GM19328 (cell line): Measurements from ENCODE around the gene HPSE2.

Experiments
- ATAC-seq: cut with Tn5 transposase; IDR thresholded peaks from one replicate; pipeline ENCODE4 v1.9.1; 2021; ENCODE audit warnings: mild to moderate bottlenecking, moderate library complexity; ENCODE audit not compliant: unreplicated experiment

Gene HPSE2

DNA sequence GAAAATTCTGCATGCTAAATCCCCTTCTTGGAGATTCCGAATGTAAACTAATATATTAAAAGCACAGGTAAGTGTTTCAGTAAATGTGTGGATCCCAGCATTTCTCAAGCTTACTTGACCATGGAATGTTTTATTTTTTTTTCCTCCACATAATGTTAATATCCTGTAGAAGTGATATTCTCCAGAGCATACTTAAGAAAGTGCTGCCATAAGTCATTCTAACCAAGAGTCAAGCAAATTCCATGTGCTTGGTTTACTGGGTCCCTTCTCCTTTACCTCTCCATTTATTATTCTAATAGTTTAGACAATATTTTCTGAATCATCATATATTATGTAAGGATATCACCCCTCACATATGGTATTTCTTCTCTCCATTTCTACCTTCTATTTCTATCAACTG, 522.1 kb downstream of the HPSE2 start:
- no peak for ATAC-seq

DNA sequence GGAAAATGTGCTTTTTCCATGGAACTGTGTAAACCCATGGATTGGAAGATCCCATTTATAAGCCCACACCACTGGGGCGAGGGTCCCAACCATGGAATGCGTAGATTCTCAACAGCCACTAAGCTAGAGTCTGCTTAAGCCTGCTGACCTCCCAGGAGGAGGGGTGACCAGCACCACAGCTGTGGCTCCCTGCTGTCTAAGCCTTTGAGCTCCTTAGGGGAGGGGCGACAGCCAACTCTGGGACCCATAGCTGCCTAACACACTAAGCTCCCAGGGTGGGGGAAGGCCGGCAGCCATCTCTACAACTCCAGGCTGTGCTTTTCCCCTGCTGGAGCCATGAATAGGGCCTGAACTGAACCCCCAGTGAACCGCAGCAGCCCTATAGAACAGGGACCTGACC, 539.1 kb downstream of the HPSE2 start:
- no peak for ATAC-seq

DNA sequence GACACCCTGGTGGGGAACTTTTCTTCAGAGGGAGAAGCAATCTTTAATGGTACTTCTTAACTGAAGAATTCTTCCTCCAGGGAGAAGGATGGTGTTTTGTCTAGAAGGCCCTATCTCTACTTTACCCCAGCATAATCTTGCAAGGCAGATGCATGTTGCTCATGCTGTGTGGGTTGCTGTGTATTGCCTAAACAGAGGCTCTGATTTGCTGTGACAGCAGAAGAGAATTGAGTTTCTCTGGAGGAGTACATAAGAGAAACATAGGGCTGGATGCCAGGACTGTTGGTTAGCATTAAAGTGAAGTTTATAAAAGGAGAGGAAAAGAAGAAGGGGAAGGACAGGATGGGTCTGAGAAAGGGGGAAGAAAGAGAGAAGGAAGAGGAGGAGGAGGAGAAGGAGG, 540.8 kb downstream of the HPSE2 start:
- ATAC-seq, result no peak

DNA sequence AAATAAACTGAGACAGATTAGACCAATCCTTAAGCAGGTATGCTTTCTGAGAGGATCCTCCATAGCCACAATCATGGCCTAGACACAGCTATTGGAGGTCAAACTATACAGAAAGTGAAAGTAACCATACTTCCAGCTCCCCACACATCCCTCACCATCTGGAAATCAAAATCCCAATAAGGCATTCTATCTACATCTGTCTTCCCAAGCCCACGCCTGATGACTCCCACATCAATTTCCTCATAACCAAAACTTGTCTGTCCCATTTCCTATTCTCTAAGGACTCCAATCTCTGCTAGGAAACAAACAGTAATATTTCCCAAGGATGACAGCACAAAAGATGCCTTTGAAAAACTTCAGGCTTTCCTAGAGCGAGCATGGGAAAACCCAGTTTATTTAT, 541.6 kb downstream of the HPSE2 start:
- no peak for ATAC-seq

DNA sequence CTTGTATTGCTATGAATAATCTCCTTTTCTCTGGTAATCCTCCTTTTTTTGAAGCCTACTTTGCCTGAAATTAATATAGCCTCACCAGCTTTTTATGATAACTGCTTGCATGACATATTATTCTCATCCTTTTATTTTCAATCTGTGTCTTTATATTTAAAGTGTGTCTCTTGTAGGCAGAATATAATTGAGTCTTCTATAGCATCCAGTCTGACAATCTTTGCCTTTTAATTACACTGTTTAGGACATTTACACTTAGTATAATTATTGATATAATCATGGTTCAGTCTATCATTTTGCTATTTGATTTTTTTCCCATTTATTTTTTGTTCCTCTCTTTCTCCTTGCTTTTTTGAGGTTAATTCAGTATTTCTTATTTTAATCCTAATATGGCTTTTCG, 548.0 kb downstream of the HPSE2 start:
- no peak for ATAC-seq

GRCh38 chr10:98684019-98684899, 551.4 kb downstream of the HPSE2 start:
- ATAC-seq, result no peak

DNA sequence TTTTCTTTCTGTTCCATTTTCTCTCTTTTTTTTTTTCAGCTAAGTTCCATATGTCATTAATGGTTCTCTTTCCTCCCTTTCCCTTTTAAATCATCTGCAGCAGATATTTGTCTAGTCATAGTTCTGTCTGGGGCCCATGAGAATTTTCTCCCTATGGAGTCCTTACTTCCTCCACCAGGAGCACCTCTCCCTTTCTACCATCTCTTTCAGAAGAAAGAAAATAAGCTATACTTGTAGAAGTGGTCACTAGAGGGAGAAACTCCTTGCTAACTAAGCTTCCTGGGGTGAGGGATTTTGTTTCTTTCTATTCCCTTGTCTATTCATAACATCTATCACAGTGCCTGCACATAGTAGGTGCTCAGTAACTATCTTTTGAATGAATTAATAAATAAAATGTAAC, 558.8 kb downstream of the HPSE2 start:
- no peak for ATAC-seq

DNA sequence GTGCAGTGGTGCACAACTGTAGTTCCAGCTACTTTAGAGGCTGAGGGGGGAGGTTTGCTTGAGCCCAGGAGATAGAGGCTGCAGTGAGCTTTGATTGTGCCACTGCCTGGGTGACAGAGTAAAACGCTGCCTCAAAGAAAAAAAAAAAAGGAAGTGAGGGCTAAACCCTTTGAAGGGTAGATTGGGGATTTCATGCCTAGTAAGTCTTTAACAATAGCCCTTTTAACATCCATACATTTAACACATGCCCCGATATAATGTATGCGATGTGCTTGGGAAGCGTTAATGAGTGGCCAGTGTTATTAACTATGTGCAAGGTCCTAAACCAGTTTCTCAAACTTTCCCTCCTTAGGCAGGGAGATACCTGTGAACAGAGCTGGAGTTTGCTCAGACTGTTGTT, 559.8 kb downstream of the HPSE2 start:
- ATAC-seq, result no peak

DNA sequence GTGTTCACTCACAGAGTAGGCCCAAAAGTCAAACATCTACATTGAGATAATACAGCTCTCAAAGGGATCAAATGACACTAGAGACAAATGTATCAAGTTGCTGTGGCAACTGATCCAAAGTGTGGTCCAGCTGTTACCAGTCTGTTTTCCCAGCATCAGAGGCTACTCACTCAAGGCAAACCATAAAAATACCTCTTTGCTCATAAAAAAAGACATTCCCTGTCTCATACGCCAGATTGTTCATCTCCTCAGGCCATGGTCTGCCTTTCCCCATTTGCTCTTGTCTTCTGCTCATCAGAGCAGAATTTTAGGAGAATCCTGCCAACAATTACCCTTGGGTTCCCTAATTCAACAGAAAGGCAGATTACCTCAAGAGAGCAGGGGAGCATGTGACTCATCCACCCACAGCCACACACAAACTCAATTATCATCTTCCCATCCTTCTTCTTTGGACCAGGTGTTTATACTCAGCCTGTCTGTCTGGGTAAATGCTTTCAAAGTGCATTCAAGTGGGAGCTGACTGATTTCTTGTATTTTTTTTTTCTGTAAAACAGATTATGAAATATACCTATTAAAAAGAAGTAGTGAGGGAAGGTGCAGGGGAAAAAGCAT, 562.4 kb downstream of the HPSE2 start:
- ATAC-seq, result no peak

GRCh38 chr10:98667081-98667480, 568.6 kb downstream of the HPSE2 start:
- ATAC-seq, result no peak

DNA sequence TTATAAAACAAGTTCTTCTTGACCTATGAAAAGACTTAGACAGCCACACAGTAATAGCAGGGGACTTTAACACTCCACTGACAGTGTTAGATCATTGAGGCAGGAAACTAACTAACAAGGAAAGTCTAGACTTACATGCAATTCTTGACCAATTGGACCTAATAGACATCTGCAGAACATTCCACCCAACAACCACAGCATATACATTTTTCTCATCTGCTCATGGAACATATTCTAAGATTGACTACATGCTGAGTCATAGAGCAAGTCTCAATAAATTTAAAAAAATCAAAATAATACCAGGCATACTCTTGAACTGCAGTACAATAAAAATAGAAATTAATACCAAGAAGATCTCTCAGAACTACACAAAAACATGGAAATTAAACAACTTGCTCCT, 569.4 kb downstream of the HPSE2 start:
- ATAC-seq, result no peak

GRCh38 chr10:98664329-98665042, 571.2 kb downstream of the HPSE2 start:
- peak; percentile 75 for ATAC-seq

DNA sequence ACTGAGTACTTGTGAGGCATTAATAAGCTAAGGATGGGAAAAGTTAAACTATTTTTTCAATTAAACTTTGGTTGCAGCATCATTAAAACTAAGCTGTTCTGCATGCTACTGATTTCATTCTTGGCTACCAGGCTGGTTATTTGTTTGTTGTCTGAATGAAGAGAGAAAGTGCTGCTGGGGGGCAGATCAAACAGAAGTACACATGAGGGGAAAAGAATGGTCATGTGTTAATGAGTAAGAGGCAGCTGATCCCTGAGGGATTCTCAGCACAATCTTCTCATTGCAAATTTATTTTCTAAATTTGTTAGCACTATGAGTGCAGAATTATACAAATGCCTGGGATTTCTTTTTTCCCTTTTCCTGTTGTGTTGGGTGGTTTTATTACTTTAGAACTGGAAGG, 575.7 kb downstream of the HPSE2 start:
- ATAC-seq, result no peak

GRCh38 chr10:98655492-98655891, 580.2 kb downstream of the HPSE2 start:
- ATAC-seq, result no peak

GRCh38 chr10:98649170-98649569, 586.5 kb downstream of the HPSE2 start:
- no peak for ATAC-seq

- no peak for ATAC-seq
Observed at GRCh38 chr10:98646998-98647917, 588.4 kb downstream of the HPSE2 start.

DNA sequence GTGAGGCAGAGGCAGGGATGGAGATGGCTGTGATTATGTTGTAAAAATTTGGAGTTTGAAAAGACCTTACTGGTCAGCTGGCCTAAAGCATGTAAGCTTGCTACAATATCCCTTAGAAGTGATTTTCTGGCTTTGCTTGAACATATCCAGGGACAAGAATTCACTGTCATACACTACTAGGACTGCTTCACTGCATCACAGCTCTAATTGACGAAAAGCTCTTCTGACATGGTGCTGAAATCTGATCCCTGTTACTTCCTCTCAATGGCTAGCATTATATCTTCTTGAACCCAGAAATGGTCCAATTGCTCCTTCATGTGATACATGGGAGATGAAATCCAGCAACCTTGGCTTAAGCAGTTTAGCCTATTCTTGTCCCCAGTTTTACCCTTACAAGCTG, 591.2 kb downstream of the HPSE2 start:
- no peak for ATAC-seq

GRCh38 chr10:98642281-98642680, 593.4 kb downstream of the HPSE2 start:
- no peak for ATAC-seq

- ATAC-seq, result no peak
Observed at GRCh38 chr10:98638920-98639319, 596.7 kb downstream of the HPSE2 start.

GRCh38 chr10:98636921-98637329, 598.7 kb downstream of the HPSE2 start:
- ATAC-seq, result no peak
